Embryonic facial prominence (tissue), 1 donor: Measurements from ENCODE around the gene BLM.
"Not testable (repeated sequence)": the region's sequence is repeated elsewhere in the genome, so short reads cannot be mapped to it uniquely, and the experiment has no call there.

Experiments
- DNase-seq: peaks from one replicate; pipeline ENCODE4 v3.0.0-alpha.2; 2016; ENCODE audit errors: extremely low spot score

BLM gene

GRCh38 chr15:90716976-90717821 lies at the start of gene BLM:
TSS of gene BLM (plus strand) at chr15:90717346. CDS start at chr15:90747393, 30,047 bp downstream.
- peak; percentile 92 for DNase-seq

- DNase-seq: not testable (repeated sequence)
These were observed 49.3 kb upstream of the BLM start for GRCh38 chr15:90667755-90668345.

DNA sequence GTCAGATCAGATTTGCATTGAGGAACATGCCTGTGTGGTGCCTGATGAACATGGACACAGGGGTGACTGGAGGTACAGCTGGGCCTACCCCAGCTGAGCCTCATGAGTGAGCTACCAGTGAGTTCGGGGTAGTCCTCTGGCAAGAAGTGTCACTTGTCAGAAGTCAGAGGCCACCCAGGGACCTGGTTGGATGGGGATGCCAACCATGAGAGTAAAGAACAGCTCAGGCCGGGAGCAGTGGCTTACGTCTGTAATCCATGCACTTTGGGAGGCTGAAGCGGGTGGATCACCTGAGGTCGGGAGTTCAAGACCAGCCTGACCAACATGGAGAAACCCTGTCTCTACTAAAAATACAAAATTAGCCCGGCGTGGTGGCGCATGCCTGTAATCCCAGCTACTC lies 46.5 kb upstream of the BLM start:
- not testable (repeated sequence) for DNase-seq

GRCh38 chr15:90671216-90671615 lies 45.9 kb upstream of the BLM start:
- no peak for DNase-seq

- DNase-seq: not testable (repeated sequence)
These were observed 43.8 kb upstream of the BLM start for GRCh38 chr15:90673357-90673756.

DNA sequence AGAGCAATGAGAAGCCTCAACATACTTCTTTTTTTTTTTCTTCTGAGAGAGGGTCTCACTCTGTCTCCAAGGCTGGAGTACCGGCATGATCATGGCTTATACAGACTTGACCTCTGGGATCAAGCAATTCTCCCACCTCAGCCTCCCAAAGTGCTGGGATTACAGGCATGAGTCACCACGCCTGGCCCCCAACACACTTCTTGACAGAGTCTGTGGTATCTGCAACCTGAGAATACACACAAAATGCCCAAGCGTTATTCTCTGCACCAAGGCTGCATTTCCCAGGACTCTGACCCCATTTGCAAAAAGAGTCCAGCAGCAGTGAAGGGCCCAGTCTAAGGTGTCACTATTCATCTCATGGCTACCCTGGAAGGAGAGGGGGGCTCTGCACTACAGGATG lies 42.7 kb upstream of the BLM start:
- DNase-seq: no peak

GRCh38 chr15:90675464-90675863 lies 41.7 kb upstream of the BLM start:
- DNase-seq: no peak

DNA sequence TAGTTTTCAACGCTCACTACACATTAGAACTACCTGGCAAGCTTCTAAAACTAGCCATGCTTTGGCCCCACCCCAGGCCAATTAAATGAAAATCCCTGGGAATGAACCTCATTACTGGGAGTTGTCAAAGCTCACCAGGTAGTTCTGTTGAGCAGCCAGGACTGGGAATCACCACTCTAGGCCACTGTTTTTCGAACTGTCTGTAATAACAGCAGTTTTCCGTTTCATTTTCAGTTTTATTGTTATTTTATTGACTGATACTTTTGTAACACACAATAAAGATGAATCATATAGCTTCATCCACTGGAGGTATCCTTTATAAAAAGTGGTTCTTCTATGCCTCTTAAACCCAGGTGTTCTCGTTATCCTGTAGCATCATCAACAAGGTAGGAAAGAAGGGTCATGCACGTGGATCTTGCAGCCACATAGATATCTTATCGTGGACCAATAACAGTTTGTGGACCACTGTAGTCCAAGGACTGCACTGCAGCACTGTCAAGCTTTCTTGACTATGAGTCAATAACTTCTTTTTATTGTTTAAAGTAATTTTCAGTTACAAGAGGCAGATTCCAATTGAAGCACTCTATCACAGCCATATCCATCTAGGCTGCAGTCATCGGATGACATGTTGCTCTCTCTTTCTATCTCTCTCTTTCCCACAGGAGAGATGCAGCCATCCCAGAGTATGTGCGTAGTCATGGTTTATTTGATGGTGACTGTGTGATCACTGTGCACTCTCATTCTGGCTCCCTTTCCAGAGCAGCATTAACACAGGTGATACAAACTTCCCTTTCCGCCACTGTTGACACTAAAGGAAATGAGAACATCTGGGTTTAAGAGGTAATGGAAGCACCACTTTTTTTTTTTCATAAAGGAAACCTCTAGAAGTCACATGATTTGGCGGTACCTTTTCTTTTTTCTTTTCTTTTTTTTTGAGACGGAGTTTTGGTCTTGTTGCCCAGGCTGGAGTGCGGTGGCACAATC lies 39.0 kb upstream of the BLM start:
- DNase-seq: no peak

DNA sequence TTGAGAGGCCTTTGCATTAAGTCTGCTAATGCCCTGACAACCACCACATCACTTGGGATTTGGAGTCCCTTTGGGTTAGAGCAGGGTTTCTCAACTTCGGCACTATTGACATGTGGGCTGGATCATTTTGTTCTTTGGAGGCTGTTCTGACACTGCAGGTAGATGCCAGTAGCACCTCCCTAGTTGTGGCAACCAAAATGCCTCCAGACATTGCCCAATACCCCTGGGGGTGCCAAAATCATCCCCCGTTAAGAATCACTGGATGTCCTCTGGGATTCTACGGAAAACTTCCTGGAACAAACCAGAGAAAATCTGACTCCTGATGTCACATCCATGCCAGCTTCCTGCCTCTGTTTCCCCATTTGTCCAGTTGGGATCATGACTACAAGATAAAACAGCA lies 37.2 kb upstream of the BLM start:
- DNase-seq: no peak

GRCh38 chr15:90680371-90680935 lies 36.7 kb upstream of the BLM start:
- DNase-seq: peak; percentile 46

GRCh38 chr15:90681056-90681455 lies 36.1 kb upstream of the BLM start:
- no peak for DNase-seq

- DNase-seq: no peak
These were observed 35.7 kb upstream of the BLM start for GRCh38 chr15:90681480-90681879.

DNA sequence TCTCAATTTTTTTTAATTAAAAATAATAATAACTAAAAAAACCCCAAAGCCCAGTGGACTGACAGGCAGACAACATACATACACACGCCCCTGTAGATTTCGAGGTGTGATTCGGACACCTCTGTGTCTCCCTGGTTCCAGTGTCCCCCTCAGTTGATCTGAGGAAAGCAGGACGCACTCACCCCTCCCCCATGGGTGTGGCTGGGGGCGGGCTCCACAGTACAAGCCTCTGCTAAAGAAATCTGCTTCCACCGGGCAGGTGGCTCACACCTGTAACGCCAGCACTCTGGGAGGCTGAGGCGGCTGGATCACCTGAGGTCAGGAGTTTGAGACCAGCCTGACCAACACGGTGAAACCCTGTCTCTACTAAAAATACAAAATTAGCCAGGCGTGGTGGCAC lies 33.8 kb upstream of the BLM start:
- DNase-seq: no peak

- no peak for DNase-seq
These were observed 33.3 kb upstream of the BLM start for GRCh38 chr15:90683876-90684275.

- DNase-seq: no peak
These were observed 32.9 kb upstream of the BLM start for GRCh38 chr15:90684281-90684680.

- no peak for DNase-seq
These were observed 31.3 kb upstream of the BLM start for GRCh38 chr15:90685591-90686434.

DNA sequence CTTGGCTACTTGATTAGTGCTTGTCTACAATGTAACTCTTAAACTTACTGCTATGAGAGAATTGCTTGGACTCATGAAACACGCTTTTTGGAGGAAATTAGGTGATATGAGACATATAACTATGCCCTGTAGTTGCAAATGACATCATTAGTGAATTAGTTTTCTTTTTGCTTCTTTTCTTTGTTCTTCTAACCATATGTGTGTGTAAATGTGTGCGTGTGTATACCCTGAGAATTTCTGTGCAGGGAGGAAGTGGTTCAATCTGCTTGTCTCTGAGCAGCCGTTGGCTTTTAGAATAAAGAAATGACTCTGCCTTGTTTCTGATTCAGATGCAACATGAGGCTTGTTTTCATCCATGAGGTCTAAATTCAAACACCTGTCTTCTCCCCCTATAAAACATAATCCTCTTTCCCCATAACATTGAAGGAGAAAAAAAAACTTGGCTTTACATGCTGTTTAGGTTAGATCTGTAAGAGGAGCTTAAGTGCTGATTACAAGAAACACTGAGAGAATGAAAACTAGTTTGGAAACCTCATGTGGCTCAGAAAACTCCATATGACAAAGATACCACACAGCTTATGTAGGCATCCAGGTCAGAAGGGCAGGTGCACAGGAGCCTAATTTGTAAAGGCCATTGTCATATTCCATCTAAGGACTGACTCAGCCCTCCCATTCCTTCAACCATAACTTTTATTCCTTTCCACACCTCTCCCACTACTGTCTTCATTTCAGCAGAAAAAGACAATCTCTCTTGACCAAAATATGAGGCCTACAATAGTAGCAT lies 30.5 kb upstream of the BLM start:
- no peak for DNase-seq

- DNase-seq: not testable (repeated sequence)
These were observed 27.7 kb upstream of the BLM start for GRCh38 chr15:90689326-90689961.

DNA sequence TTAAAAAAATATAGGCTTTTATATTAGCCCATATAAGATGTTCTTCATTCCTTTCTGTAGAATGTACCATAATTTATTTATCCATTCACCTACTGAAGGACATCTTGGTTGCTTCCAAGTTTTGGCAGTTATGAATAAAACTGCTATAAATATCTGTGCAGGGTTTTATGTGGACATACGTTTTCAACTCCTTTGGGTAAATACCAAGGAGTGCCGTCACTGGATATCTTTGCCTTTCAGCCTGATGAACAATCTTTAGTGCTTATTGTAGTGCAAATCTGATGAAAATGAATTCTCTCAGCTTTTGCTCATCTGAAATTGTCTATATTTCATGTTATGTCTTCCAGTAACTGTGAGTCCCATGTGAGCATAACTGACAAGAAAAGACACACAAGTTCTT lies 26.6 kb upstream of the BLM start:
- DNase-seq: no peak

DNA sequence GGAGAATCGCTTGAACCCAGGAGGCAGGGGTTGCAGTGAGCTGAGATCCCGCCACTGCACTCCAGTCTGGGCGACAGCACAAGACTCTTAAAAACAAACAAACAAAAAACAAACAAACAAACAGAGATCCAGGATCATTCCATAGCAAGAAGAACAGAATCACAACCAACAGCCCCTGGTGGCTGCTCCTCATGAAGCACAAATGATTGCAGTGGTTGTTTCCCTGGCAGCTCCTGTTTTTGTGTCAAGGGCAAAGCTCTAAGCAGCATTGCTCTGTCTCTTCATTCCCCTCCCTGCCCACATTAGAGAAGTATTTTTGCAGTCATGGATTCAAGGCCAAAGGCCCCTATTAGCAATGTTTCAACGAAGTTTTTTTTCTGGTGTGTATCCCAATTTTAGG lies 25.8 kb upstream of the BLM start:
- DNase-seq: no peak
